GM21825 (cell line): ENCODE results near the gene FOXN4.

Experiments
- ATAC-seq: cut with Tn5 transposase; IDR thresholded peaks from one replicate; pipeline ENCODE4 v1.9.1; 2021; ENCODE audit warnings: mild to moderate bottlenecking, moderate library complexity; ENCODE audit not compliant: unreplicated experiment

The FOXN4 gene

GRCh38 chr12:109281452-109281851 is 27.6 kb downstream of the FOXN4 start:
- no peak for ATAC-seq

DNA sequence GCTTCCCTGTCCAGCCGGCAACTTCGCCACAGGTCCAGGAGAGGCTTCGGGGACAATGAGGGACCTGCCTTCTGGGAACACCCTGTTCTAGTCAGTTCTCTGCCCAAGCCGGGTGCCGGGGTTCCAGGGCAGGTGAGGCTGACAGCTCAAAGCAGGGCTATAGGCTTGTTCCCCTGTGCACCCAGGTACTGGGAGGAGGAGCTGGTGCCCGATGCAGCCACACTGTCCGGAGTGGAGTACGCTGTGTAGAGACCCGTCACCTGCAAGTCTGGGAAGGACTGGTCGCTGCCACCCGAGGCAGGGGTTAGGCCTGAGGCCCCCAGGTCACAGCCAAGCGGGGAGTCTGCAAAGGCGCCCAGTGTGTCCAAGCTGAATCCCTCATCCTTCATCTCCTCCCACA is 29.6 kb downstream of the FOXN4 start:
- no peak for ATAC-seq

- no peak for ATAC-seq
Measured at GRCh38 chr12:109278912-109279311, 30.2 kb downstream of the FOXN4 start.

DNA sequence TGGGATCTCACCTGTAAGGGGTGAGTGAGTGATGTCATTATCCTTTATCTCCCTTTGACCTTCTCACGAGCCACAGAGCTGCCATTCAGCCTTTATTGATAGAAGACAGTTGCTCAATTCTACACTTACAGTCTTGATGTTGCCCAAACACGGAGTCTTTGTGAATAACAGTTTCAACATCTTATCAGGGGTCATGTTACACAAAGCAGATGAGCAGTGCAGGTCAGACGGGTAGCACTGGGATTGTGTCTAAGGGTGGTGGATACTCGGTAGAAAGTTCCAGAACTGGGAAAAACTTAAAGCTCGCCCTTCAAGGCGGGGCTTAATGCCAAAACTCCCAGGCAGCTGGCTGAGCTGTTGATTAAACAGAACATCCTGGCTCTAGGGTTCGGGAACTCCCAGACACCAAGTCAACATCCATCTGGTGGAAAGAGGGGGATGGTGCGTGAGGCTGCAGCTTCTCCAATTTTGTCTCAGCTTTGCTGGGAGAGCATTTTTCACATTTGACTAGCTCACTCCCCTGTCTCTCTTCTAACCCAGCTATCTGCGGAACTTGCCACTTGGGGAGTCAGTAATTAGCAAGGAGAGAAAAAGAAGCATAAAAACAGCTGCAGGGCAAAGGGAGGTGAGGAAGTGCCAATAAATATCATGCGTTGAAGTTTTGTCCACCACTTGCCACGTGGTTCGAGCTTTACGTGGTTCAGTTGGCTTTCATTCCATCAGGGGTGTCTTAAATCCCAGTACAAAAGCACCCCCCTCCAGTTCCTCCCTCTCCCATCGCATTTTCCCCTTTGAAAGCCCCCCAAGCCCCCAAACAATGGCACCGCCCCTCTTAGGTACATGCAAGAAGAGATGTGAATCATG is 31.0 kb downstream of the FOXN4 start:
- ATAC-seq, result no peak

DNA sequence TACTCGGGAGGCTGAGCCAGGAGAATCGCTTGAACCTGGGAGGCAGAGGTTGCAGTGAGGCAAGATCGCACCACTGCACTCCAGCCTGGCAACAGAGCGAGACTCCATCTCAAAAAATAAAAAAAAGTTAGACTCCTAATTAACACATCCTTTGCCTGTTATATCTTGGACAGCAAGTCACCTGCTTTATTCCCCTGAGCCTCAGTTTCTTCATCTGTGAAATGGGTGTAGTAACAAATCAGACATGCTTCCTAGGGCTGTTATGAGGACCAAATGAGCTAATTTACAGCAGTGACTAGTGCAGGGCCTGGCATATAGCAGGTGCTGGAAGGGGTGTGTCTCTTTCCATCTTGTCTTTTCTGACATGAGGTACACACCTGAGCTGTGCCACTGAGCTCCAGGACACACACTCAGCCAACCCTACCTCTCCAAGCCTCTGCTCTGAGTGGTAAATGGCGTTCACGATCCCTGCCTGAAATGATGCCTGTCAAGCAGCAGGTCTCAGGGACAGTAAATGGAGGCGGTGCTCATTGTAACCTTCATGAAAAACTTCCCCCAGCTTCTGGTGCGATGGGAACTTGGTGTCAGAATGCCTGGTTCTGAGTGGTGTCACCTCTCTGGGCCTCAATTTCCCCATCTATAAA is 31.7 kb downstream of the FOXN4 start:
- no peak for ATAC-seq

- no peak for ATAC-seq
Measured at GRCh38 chr12:109276160-109276559, 32.9 kb downstream of the FOXN4 start.

DNA sequence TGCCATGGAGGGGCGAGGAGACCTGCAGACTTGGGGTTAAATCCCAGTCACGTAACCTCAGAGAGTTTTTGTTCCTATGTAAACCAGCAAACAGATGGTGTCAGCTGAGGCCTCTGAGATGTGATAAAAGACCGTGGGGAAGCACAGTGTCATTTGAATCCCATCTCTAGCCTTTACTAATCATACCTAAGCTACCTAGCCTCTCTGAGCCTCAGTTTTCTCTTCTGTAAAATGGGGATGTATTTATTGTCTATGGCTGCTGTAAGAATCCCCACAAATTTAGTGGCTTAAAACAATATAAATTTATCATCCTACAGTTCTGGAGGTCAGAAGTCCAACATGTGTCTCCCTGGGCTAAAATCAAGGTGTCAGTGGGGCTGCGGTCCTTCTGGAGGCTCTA is 33.9 kb downstream of the FOXN4 start:
- ATAC-seq, result no peak

DNA sequence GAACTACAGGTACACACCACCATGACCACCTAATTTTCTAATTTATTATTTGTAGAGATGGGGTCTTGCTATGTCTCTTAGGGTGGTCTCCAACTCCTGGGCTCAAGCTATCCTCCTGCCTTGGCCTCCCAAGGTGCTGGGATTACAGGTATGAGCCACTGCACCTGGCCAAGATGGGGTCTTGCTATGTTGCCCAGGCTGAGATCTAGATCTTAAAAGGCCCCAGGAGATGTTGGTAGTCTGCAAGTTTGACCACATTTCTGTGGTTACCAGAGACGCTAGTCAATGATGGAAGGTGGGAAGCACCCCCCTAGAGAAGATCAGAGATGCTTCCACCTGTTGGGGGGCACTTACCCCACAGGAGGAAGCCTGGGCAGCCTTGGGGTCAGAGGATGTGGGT is 34.7 kb downstream of the FOXN4 start:
- ATAC-seq, result no peak

DNA sequence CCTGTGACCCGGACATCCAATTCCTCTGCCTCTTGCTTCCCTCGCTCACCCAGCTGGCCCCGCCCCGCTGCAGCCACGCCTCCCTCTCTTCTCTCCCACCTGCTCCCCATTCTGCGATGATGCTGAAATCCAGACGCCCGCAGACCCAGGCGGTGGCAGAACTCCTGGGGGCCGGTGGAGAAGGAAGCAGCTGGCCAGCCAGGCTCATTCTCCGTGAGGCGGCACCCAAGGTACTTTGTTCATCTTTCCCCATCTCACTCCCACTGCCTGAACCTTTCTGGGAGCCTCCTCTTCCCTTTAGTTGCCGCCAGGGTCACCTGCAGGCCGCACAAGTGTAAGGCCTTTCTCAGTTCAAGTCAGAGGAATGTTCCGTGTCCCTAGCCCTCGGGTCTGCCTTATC is 35.7 kb downstream of the FOXN4 start:
- no peak for ATAC-seq

DNA sequence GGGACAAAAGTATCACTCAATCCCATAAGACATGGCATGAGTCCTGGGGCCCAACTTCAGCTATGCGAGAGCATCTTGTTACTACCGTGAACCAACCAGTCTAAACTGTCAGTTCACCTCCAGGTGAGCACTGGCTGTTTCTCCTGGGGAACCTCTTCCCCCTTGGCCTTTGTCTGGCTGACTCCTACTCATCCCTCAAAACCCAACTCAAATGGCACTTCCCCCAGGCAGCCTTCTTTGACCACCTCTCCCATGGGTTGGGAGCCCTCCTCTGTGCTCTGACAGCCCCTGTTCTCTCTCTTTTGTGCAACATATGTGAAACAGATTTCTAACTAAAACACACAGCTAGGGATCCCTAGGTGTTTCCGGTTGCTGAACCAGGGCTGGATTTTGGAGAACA is 37.7 kb downstream of the FOXN4 start:
- ATAC-seq, result no peak

DNA sequence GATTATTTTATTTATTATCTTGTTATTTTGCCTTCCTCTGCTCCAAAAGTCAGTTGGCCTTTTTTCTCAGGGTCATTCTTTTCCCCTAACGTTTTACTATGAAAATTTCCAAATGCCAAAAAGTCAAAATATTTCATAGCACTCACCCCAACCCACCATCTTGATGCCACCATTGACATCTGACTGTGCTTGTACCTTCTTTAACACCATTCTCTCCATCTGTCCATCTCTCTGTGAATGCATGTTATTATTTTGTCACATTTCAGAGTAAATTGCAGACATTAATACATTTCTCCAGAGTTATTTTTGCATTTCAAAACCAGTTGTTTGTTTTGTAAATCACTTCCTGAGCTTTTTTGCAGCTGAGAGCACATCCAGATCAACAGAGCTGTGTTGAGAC is 38.6 kb downstream of the FOXN4 start:
- ATAC-seq, result no peak

DNA sequence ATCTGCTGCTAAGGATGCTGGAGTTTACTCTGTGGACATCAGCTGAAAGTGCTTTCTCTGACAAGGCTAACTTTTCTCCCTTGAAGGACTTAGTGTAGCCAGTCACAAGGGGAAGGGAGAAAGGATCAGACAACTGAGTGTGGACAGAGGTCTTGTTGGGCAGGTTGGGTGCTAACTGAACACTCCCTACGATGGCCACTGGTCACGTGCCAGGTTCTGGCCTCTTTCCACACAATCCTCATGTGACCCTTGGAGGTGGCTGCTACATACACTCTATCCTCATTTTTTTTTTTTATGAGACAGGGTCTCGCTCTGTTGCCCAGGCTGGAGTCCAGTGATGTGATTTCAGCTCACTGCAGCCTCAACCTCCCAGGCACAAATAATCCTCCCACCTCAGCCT is 39.7 kb downstream of the FOXN4 start:
- no peak for ATAC-seq

DNA sequence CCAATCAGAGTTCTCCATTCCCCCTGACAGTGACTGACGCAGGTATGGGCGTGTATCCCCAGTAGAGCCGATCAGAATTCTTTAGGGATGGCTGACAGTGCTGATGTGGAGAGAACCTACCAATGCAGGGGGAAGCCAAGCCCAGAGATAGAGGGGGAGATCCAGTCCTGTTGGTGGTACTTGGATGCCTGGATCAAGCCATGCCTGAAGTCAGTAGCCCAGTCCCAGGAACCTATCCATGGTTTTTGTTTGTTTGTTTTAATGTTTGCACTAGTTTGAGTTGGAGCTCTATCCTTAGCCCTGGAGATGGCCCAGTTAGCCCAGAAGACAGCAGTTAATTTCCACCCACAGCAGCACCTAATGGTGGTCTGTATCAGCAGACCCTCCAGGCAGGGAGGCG is 40.2 kb downstream of the FOXN4 start:
- no peak for ATAC-seq

DNA sequence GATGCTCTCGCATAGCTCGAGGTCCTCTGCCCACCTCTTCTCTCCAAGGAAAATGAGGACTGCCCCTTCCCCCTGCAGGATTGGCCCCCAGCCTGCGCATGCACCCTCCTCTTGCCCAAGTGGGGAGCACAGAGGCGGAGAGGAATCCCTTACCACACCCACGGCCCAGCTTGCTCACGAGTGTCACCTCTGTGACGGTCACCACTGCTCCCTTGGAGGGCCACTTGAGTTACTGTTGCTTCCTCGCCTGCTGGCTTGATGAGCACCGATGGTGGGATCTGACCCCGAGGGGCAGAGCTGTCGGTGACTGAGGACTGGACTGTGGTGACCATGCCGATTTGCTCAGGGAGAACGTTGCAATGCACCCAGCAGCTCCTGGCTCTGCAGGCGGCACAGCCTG is 41.7 kb downstream of the FOXN4 start:
- no peak for ATAC-seq

DNA sequence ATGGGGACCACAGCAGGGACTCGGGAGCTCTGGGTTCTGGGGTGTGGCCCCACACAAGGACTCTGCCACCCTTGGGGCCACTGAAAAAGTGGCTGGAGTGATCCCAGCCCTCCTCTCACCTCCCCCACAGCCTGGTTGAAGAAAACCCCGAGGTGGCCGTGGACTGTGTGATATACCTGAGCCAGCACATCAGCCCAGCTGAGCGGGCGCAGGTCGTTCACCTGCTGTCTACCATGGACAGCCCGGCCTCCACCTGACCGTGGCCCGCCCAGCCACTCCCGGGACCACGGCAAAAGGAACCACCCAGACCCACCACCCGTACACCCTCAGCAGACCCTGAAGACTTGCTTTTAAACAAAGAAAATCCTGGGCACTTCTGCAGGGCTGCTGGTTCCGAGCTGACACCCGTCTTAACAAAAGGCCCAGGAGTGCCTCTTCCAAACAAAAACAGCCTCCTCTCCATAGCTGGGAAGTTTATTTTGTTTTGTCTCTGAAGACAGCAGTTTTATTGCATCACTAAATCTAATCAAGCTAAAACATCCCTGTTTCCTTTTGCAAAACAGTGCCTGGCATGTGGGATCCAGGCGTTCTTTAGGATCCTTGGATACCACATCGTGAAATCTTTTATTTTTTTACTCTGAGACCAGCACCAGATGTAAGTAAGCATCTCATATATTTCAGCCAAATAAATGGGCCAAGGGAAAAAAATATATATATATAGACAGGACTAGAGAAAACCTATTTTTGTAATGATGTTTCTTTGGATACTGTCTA is 42.8 kb downstream of the FOXN4 start:
- ATAC-seq, result no peak

- no peak for ATAC-seq
Measured at GRCh38 chr12:109264943-109265650, 44.0 kb downstream of the FOXN4 start.

DNA sequence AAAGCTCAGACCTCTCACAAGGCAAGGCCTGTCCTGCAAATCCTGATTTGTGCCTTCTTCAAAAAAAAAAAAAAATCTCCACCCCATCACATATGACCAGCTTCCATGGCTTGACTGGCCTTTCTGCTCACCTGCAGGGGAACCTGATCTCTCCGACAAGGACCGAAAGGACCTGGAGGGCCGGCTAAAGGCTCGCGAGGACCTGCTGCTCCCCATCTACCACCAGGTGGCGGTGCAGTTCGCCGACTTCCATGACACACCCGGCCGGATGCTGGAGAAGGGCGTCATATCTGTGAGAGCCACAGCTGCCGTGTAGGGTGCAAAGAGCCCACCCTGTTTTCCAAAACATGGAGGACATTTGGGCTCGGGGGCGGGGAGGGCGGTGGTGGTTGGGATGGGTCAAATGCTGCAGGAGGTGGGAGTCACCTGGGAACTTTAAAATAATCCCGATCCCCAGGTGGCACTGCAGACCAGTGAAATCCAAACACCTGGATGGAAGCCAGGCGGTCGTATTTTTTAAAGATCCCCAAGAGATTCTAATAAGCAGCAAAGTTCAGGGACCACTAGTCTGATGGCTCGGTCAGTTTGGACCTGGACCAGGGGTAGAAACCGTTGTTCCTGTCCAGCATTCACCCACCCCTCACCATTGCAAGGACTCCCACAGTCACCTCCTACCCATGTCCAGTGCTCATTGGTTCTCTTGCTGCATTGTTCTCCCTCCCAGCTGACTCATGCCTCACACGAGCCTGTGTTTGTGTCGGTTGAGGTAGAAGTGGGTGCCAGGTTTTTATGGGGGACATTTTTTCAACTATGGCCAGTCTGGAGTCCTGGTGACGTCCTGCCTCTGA is 44.8 kb downstream of the FOXN4 start:
- ATAC-seq, result no peak

GRCh38 chr12:109263439-109263838 is 45.6 kb downstream of the FOXN4 start:
- no peak for ATAC-seq

GRCh38 chr12:109261939-109262338 is 47.1 kb downstream of the FOXN4 start:
- ATAC-seq, result no peak

GRCh38 chr12:109261087-109261486 is 48.0 kb downstream of the FOXN4 start:
- no peak for ATAC-seq
